Karpas-422 (cell line): ENCODE data around the gene KIAA0825. TPM values are rescaled to one million over a fixed set of nuclear protein-coding genes. Genes with fewer than 3 reads are reported as not detected.

Experiments
- DNase-seq: peaks from one replicate; pipeline ENCODE4 v3.0.0-alpha.2; 2015
- H2AFZ ChIP-seq: fragments of 200-600 bp; sonication (generic); 2 replicates; pipeline ENCODE4 v1.6.1; 2014; ENCODE audit warnings: antibody characterized with exemption, low read length, mixed read lengths
- H3K27ac ChIP-seq: fragments of 200-600 bp; sonication (generic); 2 replicates; pipeline ENCODE4 v1.5.1; 2014; ENCODE audit warnings: mild to moderate bottlenecking, low read length, moderate library complexity
- H3K27me3 ChIP-seq: fragments of 200-600 bp; sonication (generic); 2 replicates; pipeline ENCODE4 v1.6.1; 2014; ENCODE audit warnings: low read length, mixed read lengths
- H3K36me3 ChIP-seq: fragments of 200-600 bp; sonication (generic); 2 replicates; pipeline ENCODE4 v1.6.1; 2014; ENCODE audit warnings: low read length, mixed read lengths; ENCODE audit not compliant: insufficient read depth
- H3K4me1 ChIP-seq: fragments of 200-600 bp; sonication (generic); 2 replicates; pipeline ENCODE4 v1.6.1; 2014; ENCODE audit warnings: mild to moderate bottlenecking, low read length, mixed read lengths
- H3K4me2 ChIP-seq: fragments of 200-600 bp; sonication (generic); 2 replicates; pipeline ENCODE4 v1.6.1; 2014; ENCODE audit warnings: low read length, low read depth, mild to moderate bottlenecking; ENCODE audit not compliant: poor library complexity, severe bottlenecking
- H3K4me3 ChIP-seq: fragments of 200-600 bp; sonication (generic); 2 replicates; pipeline ENCODE4 v1.5.1; 2014; ENCODE audit warnings: mild to moderate bottlenecking, antibody characterized with exemption, low read length, mixed read lengths
- H3K79me2 ChIP-seq: fragments of 200-600 bp; sonication (generic); 2 replicates; pipeline ENCODE4 v1.6.1; 2014; ENCODE audit warnings: mild to moderate bottlenecking, low read length, mixed read lengths
- H3K9ac ChIP-seq: fragments of 200-600 bp; sonication (generic); 2 replicates; pipeline ENCODE4 v1.6.0; 2014; ENCODE audit warnings: low read length
- H3K9me2 ChIP-seq: fragments of 200-600 bp; sonication (generic), shearing (Covaris generic); replicated peaks from 2 replicates; pipeline ENCODE4 v1.6.0; 2014; ENCODE audit warnings: mild to moderate bottlenecking, low read length, moderate library complexity; ENCODE audit not compliant: insufficient read depth
- H3K9me3 ChIP-seq: fragments of 300-700, 200-600 bp; sonication (generic); 2 replicates; pipeline ENCODE4 v1.6.1; 2014; ENCODE audit warnings: low read length, mixed read lengths
- H4K20me1 ChIP-seq: fragments of 200-600 bp; sonication (generic); 2 replicates; pipeline ENCODE4 v1.6.1; 2014; ENCODE audit warnings: mild to moderate bottlenecking, antibody characterized with exemption, low read length, low read depth; ENCODE audit not compliant: insufficient read depth
- total RNA-seq: library from RNA; depleted of rRNA; stranded (reverse); fragments of >200 nt; shearing (Covaris generic); gene quantifications from 2 replicates; pipeline ENCODE4 v1.2.3, GENCODE V29; 2014; ENCODE audit warnings: low replicate concordance

Gene KIAA0825
- total RNA-seq, 1 experiment from 2014 or later: 2.0 TPM

DNA sequence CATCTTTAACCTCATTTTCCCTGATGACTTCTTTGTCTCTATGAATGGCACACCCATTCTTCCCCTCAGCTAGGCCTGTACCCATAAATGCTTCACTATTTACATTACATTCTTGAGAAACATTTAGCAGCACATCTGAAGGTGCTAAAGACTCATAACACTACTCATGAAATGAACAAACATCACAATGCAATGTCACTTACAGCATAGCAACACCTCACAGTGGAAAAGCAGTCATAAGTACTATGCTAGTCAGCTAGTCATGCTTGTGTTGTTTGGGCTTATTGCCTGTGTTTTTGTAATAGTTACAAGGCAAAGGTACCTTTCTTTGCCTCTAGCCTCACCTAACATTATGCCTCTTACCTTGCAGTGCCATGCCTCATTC lies 228.9 kb downstream of the KIAA0825 start:
- Histone ChIP-seq H3K4me3 (no peak overlapping the region), H3K27ac (no peak overlapping the region), H4K20me1 (no peaks in the 10 kb centered on the region), H3K4me1 (no peaks in the 10 kb centered on the region), H3K36me3 (no peaks in the 10 kb centered on the region), H3K4me2 (no peak overlapping the region), H3K9me2 (no peaks in the 10 kb centered on the region), H3K9ac (no peak overlapping the region), H2AFZ (no peak overlapping the region), H3K79me2 (no peaks in the 10 kb centered on the region), H3K27me3 (no peaks in the 10 kb centered on the region), H3K9me3 (no peaks in the 10 kb centered on the region)
- no peak for DNase-seq

DNA sequence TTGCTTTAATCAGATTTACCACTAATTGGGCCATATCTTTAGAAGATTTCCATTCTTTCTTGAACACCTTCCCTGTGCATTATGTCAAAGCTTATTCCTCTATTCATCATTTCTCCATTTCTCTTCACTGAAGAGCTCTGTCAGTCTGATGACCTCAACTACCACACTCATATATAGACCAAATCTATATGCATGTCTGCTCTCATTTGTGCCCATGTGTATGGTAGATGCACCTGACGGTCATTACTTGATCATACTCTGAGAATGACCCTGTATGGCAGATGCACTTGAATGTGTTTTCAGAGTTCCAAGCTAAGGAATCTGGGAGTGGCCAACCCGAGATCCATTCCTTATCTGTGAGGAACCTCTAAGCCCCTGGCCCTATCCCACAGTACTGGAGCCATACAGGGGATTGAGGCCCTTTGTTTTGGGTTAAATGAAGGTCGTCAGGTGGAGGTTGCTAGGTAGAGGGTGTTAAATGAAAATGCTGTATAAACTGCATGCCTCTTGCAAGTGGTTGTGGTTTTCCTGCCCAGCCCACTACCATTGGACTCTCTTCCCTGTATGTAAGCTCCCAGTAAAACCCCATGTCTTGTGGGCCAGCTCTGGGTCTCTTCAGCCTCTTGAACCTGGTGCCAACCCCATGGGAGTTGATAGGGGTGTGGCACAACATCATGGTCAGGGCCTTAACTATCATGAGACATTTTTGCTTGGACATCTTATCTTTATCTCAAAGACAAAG lies 229.5 kb downstream of the KIAA0825 start:
- no peaks in the 10 kb centered on the region for H3K9me2 ChIP-seq
- H4K20me1 ChIP-seq: no peaks in the 10 kb centered on the region
- no peaks in the 10 kb centered on the region for H3K4me1 ChIP-seq
- H3K9ac ChIP-seq: no peak overlapping the region
- no peak overlapping the region for H3K4me3 ChIP-seq
- H2AFZ ChIP-seq: no peak overlapping the region
- no peaks in the 10 kb centered on the region for H3K27me3 ChIP-seq
- H3K4me2 ChIP-seq: no peak overlapping the region
- H3K36me3 ChIP-seq: no peaks in the 10 kb centered on the region
- no peak overlapping the region for H3K27ac ChIP-seq
- no peaks in the 10 kb centered on the region for H3K79me2 ChIP-seq
- DNase-seq: no peak
- no peaks in the 10 kb centered on the region for H3K9me3 ChIP-seq

DNA sequence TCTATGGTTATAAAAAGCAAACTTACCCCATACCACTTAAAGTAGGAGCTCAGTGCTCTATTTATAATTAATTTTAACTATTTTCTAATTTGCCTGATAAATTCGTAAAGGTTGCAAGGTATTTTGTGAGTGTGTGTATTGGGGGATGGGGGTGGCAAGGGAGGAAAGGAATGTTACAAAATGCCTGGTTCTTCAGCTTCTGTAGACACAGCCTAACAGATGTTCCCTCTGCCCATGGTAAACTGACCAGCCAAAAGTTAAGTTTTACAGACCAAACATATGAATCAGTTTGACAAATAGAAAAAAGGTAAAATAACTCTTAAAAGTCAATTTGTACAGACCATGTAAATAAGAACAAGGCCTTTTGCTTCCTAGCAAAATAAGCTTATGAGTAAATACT lies 232.6 kb downstream of the KIAA0825 start:
- Histone ChIP-seq H3K9me2 (no peaks in the 10 kb centered on the region), H3K4me3 (no peak overlapping the region), H3K9me3 (no peaks in the 10 kb centered on the region), H3K79me2 (no peaks in the 10 kb centered on the region), H4K20me1 (no peaks in the 10 kb centered on the region), H3K27ac (no peak overlapping the region), H2AFZ (no peak overlapping the region), H3K9ac (no peak overlapping the region), H3K36me3 (no peaks in the 10 kb centered on the region), H3K4me1 (no peaks in the 10 kb centered on the region), H3K4me2 (no peak overlapping the region), H3K27me3 (no peaks in the 10 kb centered on the region)
- no peak for DNase-seq

- Histone ChIP-seq H4K20me1 (no peaks in the 10 kb centered on the region), H3K4me1 (no peaks in the 10 kb centered on the region), H3K27ac (no peak overlapping the region), H2AFZ (no peak overlapping the region), H3K27me3 (no peaks in the 10 kb centered on the region), H3K9ac (no peak overlapping the region), H3K36me3 (no peaks in the 10 kb centered on the region), H3K79me2 (no peaks in the 10 kb centered on the region), H3K9me2 (no peaks in the 10 kb centered on the region), H3K4me3 (no peak overlapping the region), H3K4me2 (no peak overlapping the region), H3K9me3 (no peaks in the 10 kb centered on the region)
- DNase-seq: no peak
These were observed 240.3 kb downstream of the KIAA0825 start for GRCh38 chr5:94378062-94378461.

GRCh38 chr5:94376672-94377345 lies 241.6 kb downstream of the KIAA0825 start:
- H3K9me2 ChIP-seq: no peaks in the 10 kb centered on the region
- no peaks in the 10 kb centered on the region for H4K20me1 ChIP-seq
- no peak overlapping the region for H3K4me2 ChIP-seq
- DNase-seq: no peak
- no peak overlapping the region for H3K4me3 ChIP-seq
- no peaks in the 10 kb centered on the region for H3K27me3 ChIP-seq
- H3K36me3 ChIP-seq: no peaks in the 10 kb centered on the region
- H3K4me1 ChIP-seq: no peaks in the 10 kb centered on the region
- H2AFZ ChIP-seq: no peak overlapping the region
- H3K9me3 ChIP-seq: no peaks in the 10 kb centered on the region
- H3K27ac ChIP-seq: no peak overlapping the region
- H3K9ac ChIP-seq: no peak overlapping the region
- H3K79me2 ChIP-seq: no peaks in the 10 kb centered on the region

GRCh38 chr5:94375801-94376200 lies 242.6 kb downstream of the KIAA0825 start:
- no peak overlapping the region for H3K27ac ChIP-seq
- no peak overlapping the region for H3K4me2 ChIP-seq
- H4K20me1 ChIP-seq: no peaks in the 10 kb centered on the region
- no peaks in the 10 kb centered on the region for H3K4me1 ChIP-seq
- H3K9ac ChIP-seq: no peak overlapping the region
- no peak for DNase-seq
- H3K4me3 ChIP-seq: no peak overlapping the region
- H2AFZ ChIP-seq: no peak overlapping the region
- H3K9me3 ChIP-seq: no peaks in the 10 kb centered on the region
- H3K36me3 ChIP-seq: no peaks in the 10 kb centered on the region
- H3K9me2 ChIP-seq: no peaks in the 10 kb centered on the region
- no peaks in the 10 kb centered on the region for H3K79me2 ChIP-seq
- no peaks in the 10 kb centered on the region for H3K27me3 ChIP-seq

DNA sequence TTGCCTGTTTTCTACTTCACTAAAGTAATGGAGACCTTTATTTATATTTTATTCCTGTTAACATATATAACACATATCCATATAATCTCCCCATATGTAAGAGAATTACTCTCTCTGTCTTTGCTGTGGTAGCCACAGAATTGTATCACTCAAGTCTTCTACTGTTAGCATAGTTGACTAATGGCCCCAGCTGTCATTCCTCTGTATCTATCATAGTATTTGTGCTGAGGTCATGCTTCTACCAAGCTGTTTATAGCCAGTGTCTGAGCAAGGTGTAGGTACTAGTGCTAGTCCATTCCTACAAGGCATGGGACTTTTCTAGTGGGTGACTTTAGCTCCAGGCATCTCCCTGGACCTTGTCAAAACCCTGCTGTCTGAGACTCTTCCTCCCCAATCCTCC lies 244.1 kb downstream of the KIAA0825 start:
- Histone ChIP-seq H3K27me3 (no peaks in the 10 kb centered on the region), H3K36me3 (no peaks in the 10 kb centered on the region), H4K20me1 (no peaks in the 10 kb centered on the region), H3K4me2 (no peak overlapping the region), H3K27ac (no peak overlapping the region), H3K4me1 (no peaks in the 10 kb centered on the region), H3K9me2 (no peaks in the 10 kb centered on the region), H3K4me3 (no peak overlapping the region), H2AFZ (no peak overlapping the region), H3K9me3 (no peaks in the 10 kb centered on the region), H3K79me2 (no peaks in the 10 kb centered on the region), H3K9ac (no peak overlapping the region)
- no peak for DNase-seq

DNA sequence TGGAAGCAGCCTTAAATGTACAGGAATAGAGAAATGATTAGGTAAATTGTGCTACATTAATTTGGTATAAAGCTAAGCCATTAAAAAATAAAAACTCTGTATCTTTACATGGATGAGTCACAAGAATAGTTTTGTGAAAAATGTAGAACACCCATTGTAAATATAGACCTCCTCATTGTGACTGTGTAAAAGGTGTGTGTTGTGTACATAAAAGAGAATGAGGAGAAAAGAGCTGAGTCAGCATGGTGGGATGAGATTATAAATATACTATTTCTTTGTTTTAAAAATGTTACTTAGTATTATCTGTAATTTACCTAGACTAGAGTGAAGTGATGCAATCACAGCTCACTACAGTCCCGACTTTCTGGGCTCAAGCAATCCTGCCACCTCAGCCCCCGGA lies 250.5 kb downstream of the KIAA0825 start:
- H3K4me1 ChIP-seq: no peaks in the 10 kb centered on the region
- no peaks in the 10 kb centered on the region for H3K36me3 ChIP-seq
- no peaks in the 10 kb centered on the region for H3K9me3 ChIP-seq
- no peaks in the 10 kb centered on the region for H3K27me3 ChIP-seq
- H3K27ac ChIP-seq: no peak overlapping the region
- H2AFZ ChIP-seq: no peak overlapping the region
- no peaks in the 10 kb centered on the region for H3K79me2 ChIP-seq
- no peaks in the 10 kb centered on the region for H4K20me1 ChIP-seq
- no peak overlapping the region for H3K4me2 ChIP-seq
- no peak for DNase-seq
- no peaks in the 10 kb centered on the region for H3K9me2 ChIP-seq
- no peak overlapping the region for H3K9ac ChIP-seq
- H3K4me3 ChIP-seq: no peak overlapping the region
